ENCODE results near the gene ZNF441.

- TF ChIP-seq ZNF416 (tag by site-specific recombination; IDR thresholded peaks at IDR 0.05): no peak
- TF ChIP-seq MEIS1 (CRISPR knock-in tag; IDR thresholded peaks at IDR 0.05; ENCODE audit: borderline replicate concordance): no peak
Measured at GRCh38 chr19:11780431-11781020, 13.7 kb downstream of the ZNF441 start.

Measured in HEK293 (cell line).